Immature natural killer cell (primary cell): ENCODE measurements around the gene FAM184B. TPM values are rescaled to one million over a fixed set of nuclear protein-coding genes. Genes with fewer than 3 reads are reported as not detected.
"Not testable (repeated sequence)": the region's sequence is repeated elsewhere in the genome, so short reads cannot be mapped to it uniquely, and the experiment has no call there.

Source experiments
- DNase-seq, 3 donors: peaks; one replicate each; pipeline ENCODE4 v3.0.0; 2022; ENCODE audit warnings: mixed read lengths in 1 of 3
- H3K27ac Mint-ChIP-seq, 6 donors: one replicate each; pipeline ENCODE4 v1.8.0; 2020; ENCODE audit warnings: mixed read lengths in 6 of 6, mild to moderate bottlenecking in 5 of 6, inconsistent platforms in 4 of 6, moderate library complexity in 3 of 6
- H3K27me3 Mint-ChIP-seq, 3 donors: one replicate each; pipeline ENCODE4 v1.8.0; 2020 to 2021; ENCODE audit warnings: low read depth in 3 of 3, mild to moderate bottlenecking in 3 of 3, mixed read lengths in 3 of 3, moderate library complexity in 3 of 3, inconsistent platforms in 1 of 3
- H3K36me3 Mint-ChIP-seq, 3 donors: one replicate each; pipeline ENCODE4 v1.8.0; 2020; ENCODE audit warnings: mixed read lengths in 3 of 3, inconsistent platforms in 2 of 3, mild to moderate bottlenecking in 2 of 3
- H3K4me1 Mint-ChIP-seq, 2 donors: one replicate each; pipeline ENCODE4 v1.8.0; 2020; ENCODE audit warnings: inconsistent platforms in 2 of 2, mild to moderate bottlenecking in 2 of 2, mixed read lengths in 2 of 2, moderate library complexity in 1 of 2
- H3K4me3 Mint-ChIP-seq, 5 donors: one replicate each; pipeline ENCODE4 v1.8.0; 2020; ENCODE audit warnings: mild to moderate bottlenecking in 5 of 5, mixed read lengths in 5 of 5, inconsistent platforms in 3 of 5, moderate library complexity in 3 of 5
- H3K9me3 Mint-ChIP-seq, 6 donors: one replicate each; pipeline ENCODE4 v1.8.0; 2020; ENCODE audit warnings: mild to moderate bottlenecking in 6 of 6, mixed read lengths in 6 of 6, inconsistent platforms in 4 of 6, moderate library complexity in 3 of 6
- polyA plus RNA-seq, 3 donors: library from polyadenylated mRNA; unstranded; fragments of 300-500 nt; fragmentation: Illumina TruSeq; gene quantifications; one replicate each; pipeline ENCODE4 v1.2.3, GENCODE V29; 2021

FAM184B gene
- polyA plus RNA-seq, 3 donors from 2014 or later, result not detected

- H3K4me1 Mint-ChIP-seq, result no peaks in the 10 kb centered on the region
- H3K27me3 Mint-ChIP-seq, result peaks cover 3 to 6% (median 5%) of the 10 kb centered on the region in 3 donors
- H3K27ac Mint-ChIP-seq, result no peak overlapping the region
- peaks cover 2 to 11% (median 8%) of the 10 kb centered on the region in 6 donors for H3K9me3 Mint-ChIP-seq
- H3K4me3 Mint-ChIP-seq, result no peak overlapping the region
- H3K36me3 Mint-ChIP-seq, result peaks cover 0 to 5% (median 0%) of the 10 kb centered on the region in 3 donors
- no peak for DNase-seq
Measured at GRCh38 chr4:17701882-17702281, 79.5 kb downstream of the FAM184B start.

- no peak overlapping the region for H3K4me3 Mint-ChIP-seq
- H3K27ac Mint-ChIP-seq, result no peak overlapping the region
- peaks cover 3 to 7% (median 5%) of the 10 kb centered on the region in 3 donors for H3K27me3 Mint-ChIP-seq
- peaks cover 0 to 5% (median 0%) of the 10 kb centered on the region in 3 donors for H3K36me3 Mint-ChIP-seq
- peaks cover 2 to 11% (median 8%) of the 10 kb centered on the region in 6 donors for H3K9me3 Mint-ChIP-seq
- no peaks in the 10 kb centered on the region for H3K4me1 Mint-ChIP-seq
- DNase-seq, result no peak
Measured at GRCh38 chr4:17701138-17701839, 80.1 kb downstream of the FAM184B start.

GRCh38 chr4:17699380-17699779, 82.0 kb downstream of the FAM184B start:
- Mint-ChIP-seq H3K9me3 (peaks cover 5 to 11% (median 8%) of the 10 kb centered on the region in 6 donors), H3K4me3 (no peak overlapping the region), H3K27me3 (peaks cover 2 to 5% (median 5%) of the 10 kb centered on the region in 3 donors), H3K4me1 (no peaks in the 10 kb centered on the region), H3K36me3 (peaks cover 0 to 5% (median 0%) of the 10 kb centered on the region in 3 donors), H3K27ac (no peak overlapping the region)
- DNase-seq, result no peak

GRCh38 chr4:17698116-17698515, 83.3 kb downstream of the FAM184B start:
- DNase-seq, result no peak
- Mint-ChIP-seq H3K4me1 (no peaks in the 10 kb centered on the region), H3K27ac (no peak overlapping the region), H3K4me3 (no peak overlapping the region), H3K27me3 (peaks cover 2 to 5% (median 5%) of the 10 kb centered on the region in 3 donors), H3K9me3 (peaks cover 5 to 11% (median 8%) of the 10 kb centered on the region in 6 donors), H3K36me3 (peaks cover 0 to 5% (median 0%) of the 10 kb centered on the region in 3 donors)

- Mint-ChIP-seq H3K4me3 (no peak overlapping the region), H3K4me1 (no peaks in the 10 kb centered on the region), H3K27me3 (peaks cover 0 to 7% (median 5%) of the 10 kb centered on the region in 3 donors), H3K9me3 (peaks cover 7 to 11% (median 8%) of the 10 kb centered on the region in 6 donors), H3K36me3 (peaks cover 0 to 5% (median 0%) of the 10 kb centered on the region in 3 donors), H3K27ac (no peak overlapping the region)
- DNase-seq, result no peak
Measured at GRCh38 chr4:17695341-17695740, 86.1 kb downstream of the FAM184B start.

- Mint-ChIP-seq H3K27me3 (peaks cover 1 to 7% (median 5%) of the 10 kb centered on the region in 3 donors), H3K36me3 (peaks cover 0 to 5% (median 0%) of the 10 kb centered on the region in 3 donors), H3K9me3 (peaks cover 7 to 10% (median 8%) of the 10 kb centered on the region in 6 donors), H3K4me1 (no peaks in the 10 kb centered on the region), H3K4me3 (no peak overlapping the region), H3K27ac (no peak overlapping the region)
- DNase-seq, result no peak
Measured at GRCh38 chr4:17694552-17694951, 86.9 kb downstream of the FAM184B start.

GRCh38 chr4:17690898-17691297, 90.5 kb downstream of the FAM184B start:
- H3K4me3 Mint-ChIP-seq, result no peak overlapping the region
- H3K27me3 Mint-ChIP-seq, result peaks cover 0 to 2% (median 1%) of the 10 kb centered on the region in 3 donors
- no peak overlapping the region for H3K27ac Mint-ChIP-seq
- DNase-seq, result no peak
- H3K36me3 Mint-ChIP-seq, result no peaks in the 10 kb centered on the region
- peaks cover 0 to 5% (median 0%) of the 10 kb centered on the region in 6 donors for H3K9me3 Mint-ChIP-seq
- H3K4me1 Mint-ChIP-seq, result no peaks in the 10 kb centered on the region

- Mint-ChIP-seq H3K36me3 (no peaks in the 10 kb centered on the region), H3K27ac (no peak overlapping the region), H3K27me3 (peaks cover 0 to 2% (median 1%) of the 10 kb centered on the region in 3 donors), H3K4me1 (no peaks in the 10 kb centered on the region), H3K4me3 (no peak overlapping the region), H3K9me3 (peaks cover 0 to 5% (median 0%) of the 10 kb centered on the region in 6 donors)
- no peak for DNase-seq
Measured at GRCh38 chr4:17690135-17690534, 91.3 kb downstream of the FAM184B start.

- Mint-ChIP-seq H3K4me3 (no peak overlapping the region), H3K36me3 (no peaks in the 10 kb centered on the region), H3K9me3 (peaks cover 0 to 1% (median 0%) of the 10 kb centered on the region in 6 donors), H3K27ac (no peak overlapping the region), H3K4me1 (no peaks in the 10 kb centered on the region), H3K27me3 (peaks cover 0 to 3% (median 1%) of the 10 kb centered on the region in 3 donors)
- DNase-seq, result no peak
Measured at GRCh38 chr4:17688011-17688441, 93.4 kb downstream of the FAM184B start.

- H3K4me1 Mint-ChIP-seq, result no peaks in the 10 kb centered on the region
- H3K9me3 Mint-ChIP-seq, result peaks cover 0 to 1% (median 0%) of the 10 kb centered on the region in 6 donors
- H3K27ac Mint-ChIP-seq, result no peak overlapping the region
- DNase-seq, result no peak
- peaks cover 0 to 3% (median 0%) of the 10 kb centered on the region in 3 donors for H3K27me3 Mint-ChIP-seq
- no peak overlapping the region for H3K4me3 Mint-ChIP-seq
- H3K36me3 Mint-ChIP-seq, result no peaks in the 10 kb centered on the region
Measured at GRCh38 chr4:17687237-17687857, 94.1 kb downstream of the FAM184B start.

GRCh38 chr4:17684648-17685047, 96.8 kb downstream of the FAM184B start:
- not testable (repeated sequence) for H3K27ac Mint-ChIP-seq, H3K27me3 Mint-ChIP-seq, DNase-seq, H3K4me3 Mint-ChIP-seq, H3K36me3 Mint-ChIP-seq, H3K4me1 Mint-ChIP-seq, H3K9me3 Mint-ChIP-seq

GRCh38 chr4:17682222-17682566, 99.2 kb downstream of the FAM184B start:
- no peak for DNase-seq

GRCh38 chr4:17681281-17682221, 99.9 kb downstream of the FAM184B start:
- Mint-ChIP-seq H3K4me1 (no peaks in the 10 kb centered on the region), H3K27me3 (peaks cover 0 to 4% (median 2%) of the 10 kb centered on the region in 3 donors), H3K27ac (no peak overlapping the region), H3K4me3 (no peak overlapping the region), H3K36me3 (no peaks in the 10 kb centered on the region), H3K9me3 (peaks cover 0 to 2% (median 0%) of the 10 kb centered on the region in 6 donors)
- no peak for DNase-seq

More at GRCh38 chr4:17682222-17682566, 99.2 kb downstream of the FAM184B start:
- peaks cover 0 to under 1% (median 0%) of the 10 kb centered on the region in 6 donors for H3K9me3 Mint-ChIP-seq
- no peak overlapping the region for H3K4me3 Mint-ChIP-seq
- no peaks in the 10 kb centered on the region for H3K4me1 Mint-ChIP-seq
- no peak overlapping the region for H3K27ac Mint-ChIP-seq
- H3K27me3 Mint-ChIP-seq, result peaks cover 0 to 4% (median 2%) of the 10 kb centered on the region in 3 donors
- H3K36me3 Mint-ChIP-seq, result no peaks in the 10 kb centered on the region
